SK-N-MC (cell line): ENCODE measurements around the gene HMCN1.

Experiments
- EZH2 ChIP-seq: fragments of 200-600 bp; sonication (generic); IDR thresholded peaks from one replicate; pipeline ENCODE4 v1.6.1; 2017; ENCODE audit warnings: antibody characterized with exemption
- FOXP2 ChIP-seq: optimal IDR thresholded peaks from 2 replicates; pipeline ENCODE3; 2011; ENCODE audit warnings: mild to moderate bottlenecking, moderate library complexity; ENCODE audit not compliant: insufficient read depth; ENCODE audit errors: extremely low read length, control extremely low read depth
- POLR2AphosphoS5 ChIP-seq: IDR thresholded peaks from 2 replicates; pipeline ENCODE4 v1.6.1; 2012; ENCODE audit warnings: mild to moderate bottlenecking, low read depth, low read length, borderline replicate concordance

GRCh38 chr1:185996211-185996610, 262.0 kb downstream of the HMCN1 start:
- no peak for TF ChIP-seq EZH2
- TF ChIP-seq POLR2AphosphoS5: no peak
- TF ChIP-seq FOXP2: no peak
